ENCODE measurements around the gene CIC. TPM values are rescaled to one million over a fixed set of nuclear protein-coding genes. Genes with fewer than 3 reads are reported as not detected.

CIC gene
- total and polyA plus RNA-seq, 10 of the 15 experiments (the other 5 are each of a cell fraction or from before 2014, with no cell fraction given), result 0.18 to 50.6 (median 7.1) TPM

DNA sequence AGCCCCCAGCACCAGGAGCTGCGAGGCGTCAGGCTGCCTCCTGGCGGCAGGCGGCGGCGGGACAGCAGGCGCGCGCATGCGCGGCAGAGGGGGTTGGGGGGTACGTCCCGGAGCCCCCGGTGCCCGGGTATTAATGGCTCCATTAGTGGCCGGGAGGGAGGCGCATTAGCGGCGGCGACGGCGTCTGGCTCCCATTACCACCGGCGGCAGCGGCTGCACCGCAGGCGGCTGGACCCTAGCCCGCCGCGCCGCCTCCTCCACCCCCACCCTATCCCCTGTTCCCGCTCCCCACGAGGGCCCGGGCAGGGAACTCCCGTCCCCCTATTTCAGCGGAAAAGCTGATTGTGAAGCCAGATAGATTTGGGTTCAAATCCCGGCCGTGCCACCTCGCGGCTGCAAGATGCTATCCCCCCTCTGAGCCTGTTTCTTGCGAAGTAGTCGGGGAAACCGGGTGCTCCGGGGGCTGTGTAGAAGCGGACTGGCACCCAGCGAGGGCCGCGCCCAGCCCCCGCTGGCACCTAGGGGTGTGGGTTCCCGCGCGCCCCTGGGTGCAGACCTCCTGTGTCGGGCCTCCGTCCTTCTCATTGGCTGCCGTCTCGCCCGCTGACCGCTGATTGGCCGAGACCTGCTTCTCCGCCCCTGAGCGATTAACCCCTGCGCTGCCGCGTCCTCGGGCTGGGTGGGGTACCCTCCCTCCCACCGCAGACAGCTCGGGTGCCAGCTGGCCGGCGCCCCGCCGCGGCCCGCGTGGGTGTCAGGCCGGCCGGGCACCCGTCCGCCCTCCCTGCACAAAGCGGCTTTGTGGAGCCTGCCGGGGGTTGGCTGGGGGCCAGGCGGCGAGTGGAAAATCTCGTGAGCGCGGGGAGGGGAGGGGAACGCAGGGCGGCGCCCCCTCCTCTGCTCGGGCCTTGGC lies 11.1 kb downstream of the CIC start (continued):
- TF ChIP-seq, protein P1, sequence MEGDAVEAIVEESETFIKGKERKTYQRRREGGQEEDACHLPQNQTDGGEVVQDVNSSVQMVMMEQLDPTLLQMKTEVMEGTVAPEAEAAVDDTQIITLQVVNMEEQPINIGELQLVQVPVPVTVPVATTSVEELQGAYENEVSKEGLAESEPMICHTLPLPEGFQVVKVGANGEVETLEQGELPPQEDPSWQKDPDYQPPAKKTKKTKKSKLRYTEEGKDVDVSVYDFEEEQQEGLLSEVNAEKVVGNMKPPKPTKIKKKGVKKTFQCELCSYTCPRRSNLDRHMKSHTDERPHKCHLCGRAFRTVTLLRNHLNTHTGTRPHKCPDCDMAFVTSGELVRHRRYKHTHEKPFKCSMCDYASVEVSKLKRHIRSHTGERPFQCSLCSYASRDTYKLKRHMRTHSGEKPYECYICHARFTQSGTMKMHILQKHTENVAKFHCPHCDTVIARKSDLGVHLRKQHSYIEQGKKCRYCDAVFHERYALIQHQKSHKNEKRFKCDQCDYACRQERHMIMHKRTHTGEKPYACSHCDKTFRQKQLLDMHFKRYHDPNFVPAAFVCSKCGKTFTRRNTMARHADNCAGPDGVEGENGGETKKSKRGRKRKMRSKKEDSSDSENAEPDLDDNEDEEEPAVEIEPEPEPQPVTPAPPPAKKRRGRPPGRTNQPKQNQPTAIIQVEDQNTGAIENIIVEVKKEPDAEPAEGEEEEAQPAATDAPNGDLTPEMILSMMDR (IDR thresholded peaks at IDR 0.05 in 2 of 3, conservative IDR thresholded peaks at IDR 0.05 in 1 of 3; ENCODE audit: control insufficient read depth in 2 of 3, extremely low read depth in 1 of 3, insufficient read depth in 1 of 3, low read depth in 3 of 3, low read length in 3 of 3), result peak; percentile 91 to 94 (median 91)
- TF ChIP-seq TCF3 (IDR thresholded peaks at IDR 0.05; ENCODE audit: borderline replicate concordance, insufficient read depth, low read depth, low read length) (peak; percentile 91), ZNF274 (IDR thresholded peaks at IDR 0.05; ENCODE audit: insufficient read depth, insufficient read length) (no peak), CREM (IDR thresholded peaks at IDR 0.05; ENCODE audit: low read depth) (0 out of 2 replicates have a peak, but pooled peaks have one; percentile 23), POLR2AphosphoS2 (IDR thresholded peaks at IDR 0.05; ENCODE audit: low read depth, low read length) (peak; percentile 89), RBBP5 (conservative IDR thresholded peaks at IDR 0.05) (no peak), CHD2 (IDR thresholded peaks at IDR 0.05; ENCODE audit: borderline replicate concordance, low read depth, low read length) (peak; percentile 83), GABPA (IDR thresholded peaks at IDR 0.05; ENCODE audit: low read depth) (no peak), BACH1 (IDR thresholded peaks at IDR 0.05; ENCODE audit: borderline replicate concordance) (peak; percentile 89), IKZF2 (IDR thresholded peaks at IDR 0.05) (0 out of 4 replicates have a peak, but pooled peaks of 1 of the 2 experiments have one; percentile 16), NKRF (conservative IDR thresholded peaks at IDR 0.05) (peak; percentile 84), POLR2A (IDR thresholded peaks at IDR 0.05; ENCODE audit: low read depth, low read length) (peak; percentile 65; the same call in 1 of the 2 replicates), ZBED1 (IDR thresholded peaks at IDR 0.05; ENCODE audit: borderline replicate concordance) (no peak), JUNB (IDR thresholded peaks at IDR 0.05) (no peak), FOXM1 (IDR thresholded peaks at IDR 0.05; ENCODE audit: low read depth, low read length) (no peak), EZH2 (IDR thresholded peaks at IDR 0.05; ENCODE audit: borderline replicate concordance, control insufficient read depth, low read depth, low read length) (no peak), SRF (IDR thresholded peaks at IDR 0.05; ENCODE audit: low read depth in 2 of 2, low read length in 2 of 2) (no peak), NFIC (IDR thresholded peaks at IDR 0.05; ENCODE audit: low read depth, low read length) (no peak), ZNF24 (IDR thresholded peaks at IDR 0.05) (no peak), ESRRA (IDR thresholded peaks at IDR 0.05; ENCODE audit: low read length) (no peak), CHD1 (IDR thresholded peaks at IDR 0.05; ENCODE audit: low read depth, low read length) (no peak), STAT3 (IDR thresholded peaks at IDR 0.05; ENCODE audit: low read depth, low read length) (no peak), HDAC6 (IDR thresholded peaks at IDR 0.05; ENCODE audit: unreplicated experiment) (no peak)
- TF ChIP-seq, protein P2, sequence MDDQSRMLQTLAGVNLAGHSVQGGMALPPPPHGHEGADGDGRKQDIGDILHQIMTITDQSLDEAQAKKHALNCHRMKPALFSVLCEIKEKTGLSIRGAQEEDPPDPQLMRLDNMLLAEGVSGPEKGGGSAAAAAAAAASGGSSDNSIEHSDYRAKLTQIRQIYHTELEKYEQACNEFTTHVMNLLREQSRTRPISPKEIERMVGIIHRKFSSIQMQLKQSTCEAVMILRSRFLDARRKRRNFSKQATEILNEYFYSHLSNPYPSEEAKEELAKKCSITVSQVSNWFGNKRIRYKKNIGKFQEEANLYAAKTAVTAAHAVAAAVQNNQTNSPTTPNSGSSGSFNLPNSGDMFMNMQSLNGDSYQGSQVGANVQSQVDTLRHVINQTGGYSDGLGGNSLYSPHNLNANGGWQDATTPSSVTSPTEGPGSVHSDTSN (IDR thresholded peaks at IDR 0.05; ENCODE audit: insufficient replicate concordance, low read depth, low read length), result no peak
- TF ChIP-seq, protein P3, sequence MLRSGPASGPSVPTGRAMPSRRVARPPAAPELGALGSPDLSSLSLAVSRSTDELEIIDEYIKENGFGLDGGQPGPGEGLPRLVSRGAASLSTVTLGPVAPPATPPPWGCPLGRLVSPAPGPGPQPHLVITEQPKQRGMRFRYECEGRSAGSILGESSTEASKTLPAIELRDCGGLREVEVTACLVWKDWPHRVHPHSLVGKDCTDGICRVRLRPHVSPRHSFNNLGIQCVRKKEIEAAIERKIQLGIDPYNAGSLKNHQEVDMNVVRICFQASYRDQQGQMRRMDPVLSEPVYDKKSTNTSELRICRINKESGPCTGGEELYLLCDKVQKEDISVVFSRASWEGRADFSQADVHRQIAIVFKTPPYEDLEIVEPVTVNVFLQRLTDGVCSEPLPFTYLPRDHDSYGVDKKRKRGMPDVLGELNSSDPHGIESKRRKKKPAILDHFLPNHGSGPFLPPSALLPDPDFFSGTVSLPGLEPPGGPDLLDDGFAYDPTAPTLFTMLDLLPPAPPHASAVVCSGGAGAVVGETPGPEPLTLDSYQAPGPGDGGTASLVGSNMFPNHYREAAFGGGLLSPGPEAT (IDR thresholded peaks at IDR 0.05; ENCODE audit: low read depth), result peak; percentile 61; the same call in 1 of the 2 replicates

All from GM12878 (cell line).